Endothelial cell of umbilical vein (primary cell): ENCODE results near the gene MYO9B. TPM values are rescaled to one million over a fixed set of nuclear protein-coding genes. Genes with fewer than 3 reads are reported as not detected.

Source experiments
- BruUV-seq: library from RNA; stranded (reverse); fragments of 400-500 nt; replicated peaks from 2 replicates; lab custom pipeline; 2021; lab: Mats Ljungman, UMichigan
- CTCF ChIA-PET: fragments of 300-600, 350-600 bp; sonication (Branson Sonifier 250); formaldehyde crosslinking; loops from one replicate; lab custom pipeline; 2021; ENCODE audit warnings: antibody characterized with exemption, inconsistent platforms; lab: Charles Lee
- POLR2A ChIA-PET: fragments of 300-600, 350-600 bp; sonication (Branson Sonifier 250); formaldehyde crosslinking; loops from one replicate; lab custom pipeline; 2021; ENCODE audit warnings: antibody characterized with exemption, inconsistent platforms; lab: Charles Lee
- DNase-seq: peaks from one replicate; pipeline ENCODE4 v3.0.0-alpha.2; 2011; ENCODE audit warnings: low read depth, low spot score
- FAIRE-seq: peaks from 2 replicates; lab custom pipeline; 2011; peaks lifted over from hg19 to GRCh38; lab: Jason Lieb, UNC
- H2AFZ ChIP-seq: 2 replicates; pipeline ENCODE4 v1.6.0; 2012; ENCODE audit warnings: low read depth, low read length, control low read depth, inconsistent platforms
- H3K27ac ChIP-seq: 2 replicates; pipeline ENCODE4 v1.5.1; 2011; ENCODE audit warnings: low read depth, mild to moderate bottlenecking, control low read depth, low read length, moderate library complexity; ENCODE audit not compliant: insufficient read depth
- H3K27me3 ChIP-seq, 2 experiments: 2 replicates each; pipeline versions ENCODE4 v1.6.0 to v1.6.1; 2011; ENCODE audit warnings: low read length in 2 of 2, mixed read lengths in 1 of 2; ENCODE audit not compliant: control insufficient read depth in 2 of 2, insufficient read depth in 2 of 2
- H3K36me3 ChIP-seq, 2 experiments: 2 replicates in 1 of 2; 3 replicates in 1 of 2; pipeline ENCODE4 v1.5.1; 2011; ENCODE audit warnings: low read length in 2 of 2, mild to moderate bottlenecking in 1 of 2, moderate library complexity in 1 of 2; ENCODE audit not compliant: control insufficient read depth in 2 of 2, insufficient read depth in 2 of 2; ENCODE audit errors: extremely low read depth in 1 of 2
- H3K4me1 ChIP-seq: 3 replicates; pipeline ENCODE4 v1.5.1; 2011; ENCODE audit warnings: mild to moderate bottlenecking, low read length; ENCODE audit not compliant: control insufficient read depth, insufficient read depth; ENCODE audit errors: extremely low read depth
- H3K4me2 ChIP-seq: 2 replicates; pipeline ENCODE4 v1.6.1; 2011; ENCODE audit warnings: low read length, control low read depth, mixed read lengths; ENCODE audit not compliant: insufficient read depth
- H3K4me3 ChIP-seq, 3 experiments: fragments of 200-600 bp in 1 of 3; sonication (generic), shearing (Covaris generic) in 1 of 3; replicated peaks in 1 of 3; 2 replicates each; pipeline ENCODE4 v1.5.1; 2011 to 2016; ENCODE audit warnings: control low read depth in 3 of 3, low read length in 3 of 3, mild to moderate bottlenecking in 2 of 3, inconsistent platforms in 1 of 3, low read depth in 1 of 3, moderate library complexity in 1 of 3; ENCODE audit not compliant: insufficient read depth in 1 of 3
- H3K79me2 ChIP-seq: 2 replicates; pipeline ENCODE4 v1.6.0; 2012; ENCODE audit warnings: low read length, inconsistent platforms; ENCODE audit not compliant: control insufficient read depth, insufficient read depth
- H3K9ac ChIP-seq: replicated peaks from 2 replicates; pipeline ENCODE3; 2011; ENCODE audit warnings: low read length, control low read depth; ENCODE audit not compliant: insufficient read depth; ENCODE audit errors: extremely low read depth
- H3K9me1 ChIP-seq: replicated peaks from 3 replicates; pipeline ENCODE4 v1.6.0; 2011; ENCODE audit warnings: mild to moderate bottlenecking, low read length; ENCODE audit not compliant: control insufficient read depth, insufficient read depth; ENCODE audit errors: extremely low read depth
- H3K9me3 ChIP-seq: replicated peaks from 2 replicates; pipeline ENCODE4 v1.5.1; 2012; ENCODE audit warnings: low read length, inconsistent platforms; ENCODE audit not compliant: control insufficient read depth, insufficient read depth
- H4K20me1 ChIP-seq: replicated peaks from 2 replicates; pipeline ENCODE3; 2011; ENCODE audit warnings: mild to moderate bottlenecking, low read length; ENCODE audit not compliant: control insufficient read depth, insufficient read depth; ENCODE audit errors: extremely low read depth
- EZH2 ChIP-seq: IDR thresholded peaks from 2 replicates; pipeline ENCODE4 v1.6.1; 2012; ENCODE audit warnings: borderline replicate concordance, low read depth, mild to moderate bottlenecking, moderate library complexity, low read length, inconsistent platforms; ENCODE audit not compliant: severe bottlenecking
- FOS ChIP-seq: IDR thresholded peaks from 2 replicates; pipeline ENCODE4 v1.6.1; 2011; ENCODE audit warnings: mild to moderate bottlenecking, low read length, moderate library complexity, borderline replicate concordance; ENCODE audit not compliant: insufficient read depth
- GATA2 ChIP-seq: IDR thresholded peaks from 2 replicates; pipeline ENCODE4 v1.7.0; 2011; ENCODE audit warnings: low read depth, mild to moderate bottlenecking, moderate library complexity, mixed read lengths, low read length; ENCODE audit not compliant: insufficient read length, insufficient read depth
- JUN ChIP-seq: IDR thresholded peaks from 2 replicates; pipeline ENCODE4 v1.6.1; 2011; ENCODE audit warnings: borderline replicate concordance, low read depth; ENCODE audit not compliant: insufficient read length, insufficient read depth
- MAX ChIP-seq: IDR thresholded peaks from 2 replicates; pipeline ENCODE4 v1.6.1; 2011; ENCODE audit not compliant: insufficient read depth, insufficient read length
- POLR2A ChIP-seq: IDR thresholded peaks from 2 replicates; pipeline ENCODE4 v1.6.1; 2012; ENCODE audit warnings: low read depth, mild to moderate bottlenecking, control low read depth, low read length
- POLR2AphosphoS5 ChIP-seq: IDR thresholded peaks from 2 replicates; pipeline ENCODE4 v1.6.1; 2012; ENCODE audit warnings: low read depth, mild to moderate bottlenecking, control low read depth, low read length, moderate library complexity; ENCODE audit not compliant: insufficient read depth
- dilution Hi-C: fragments of 300-500 bp; cut with MboI; formaldehyde crosslinking; loops from one replicate; pipeline ENCODE4 v1.15.0; 2019; ENCODE audit warnings: low sequenced_read_pairs; ENCODE audit not compliant: extremely low pct_ligation_motif_present
- intact Hi-C: fragments of 100-400 bp; cut with micrococcal nuclease; formaldehyde crosslinking; loops from one replicate; pipeline ENCODE4 v1.10.0; 2022
- polyA plus RNA-seq, 4 experiments: library from polyadenylated mRNA; depleted of rRNA in 3 of 4; stranded (reverse) in 3 of 4; unstranded in 1 of 4; fragments of >200 nt; gene quantifications; 2 replicates each; pipeline versions ENCODE4 v1.2.1 to v1.2.3, GENCODE V29; 2011 to 2012; ENCODE audit warnings: missing spikeins in 1 of 4
- total RNA-seq: library from RNA; stranded (reverse); gene quantifications from 2 replicates; pipeline ENCODE4 v1.2.3, GENCODE V29; 2021
- TF ChIP-seq, protein P1 (sequence below), 2 donors: IDR thresholded peaks; 1 replicate in 1 of 2; 2 replicates in 1 of 2; pipeline ENCODE4 v1.5.1; 2011; ENCODE audit warnings: low read length in 2 of 2, mild to moderate bottlenecking in 2 of 2, moderate library complexity in 2 of 2, control low read depth in 1 of 2, inconsistent platforms in 1 of 2, low read depth in 1 of 2; ENCODE audit not compliant: insufficient read depth in 1 of 2; ENCODE audit errors: extremely low read depth in 1 of 2

The MYO9B gene
- total and polyA plus RNA-seq, 2 donors (not counting 3 experiments of a cell fraction or from before 2014, with no cell fraction given), result 64.4 to 119 TPM

DNA sequence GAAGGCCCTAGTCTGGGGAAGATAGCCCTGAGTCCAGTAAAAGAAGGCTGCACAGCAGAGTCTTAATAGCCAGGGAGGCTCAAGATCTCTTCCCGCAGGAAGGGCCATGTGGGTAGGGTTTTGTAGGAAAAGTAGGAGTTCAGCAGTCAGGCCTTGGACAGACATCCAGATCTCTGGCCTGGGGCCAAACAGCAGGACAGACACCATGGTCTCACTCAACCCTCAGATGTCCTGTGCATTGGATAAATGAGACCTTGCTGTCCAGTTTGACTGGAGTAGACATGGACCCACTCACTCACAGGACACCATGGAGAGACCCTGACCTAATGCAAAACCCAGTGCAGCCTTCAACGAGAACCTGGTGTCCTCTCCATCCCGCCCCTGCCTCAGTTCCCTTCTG lies 154.3 kb downstream of the MYO9B start:
- Histone ChIP-seq H4K20me1 (no peaks in the 10 kb centered on the region), H3K9me1 (no peaks in the 10 kb centered on the region), H3K4me3 (no peak overlapping the region), H2AFZ (no peak overlapping the region), H3K9me3 (no peaks in the 10 kb centered on the region), H3K4me1 (peaks cover 6% of the 10 kb centered on the region), H3K27ac (no peak overlapping the region), H3K36me3 (peaks cover 0 to 11% of the 10 kb centered on the region in 2 experiments), H3K9ac (no peak overlapping the region), H3K79me2 (peaks cover 12% of the 10 kb centered on the region), H3K4me2 (no peak overlapping the region), H3K27me3 (no peaks in the 10 kb centered on the region)
- CTCF ChIA-PET, result no interaction called here
- TF ChIP-seq JUN, result no peak
- TF ChIP-seq GATA2, result no peak
- peak; percentile 41 for TF ChIP-seq POLR2A
- no peak for TF ChIP-seq MAX
- TF ChIP-seq, protein P1, sequence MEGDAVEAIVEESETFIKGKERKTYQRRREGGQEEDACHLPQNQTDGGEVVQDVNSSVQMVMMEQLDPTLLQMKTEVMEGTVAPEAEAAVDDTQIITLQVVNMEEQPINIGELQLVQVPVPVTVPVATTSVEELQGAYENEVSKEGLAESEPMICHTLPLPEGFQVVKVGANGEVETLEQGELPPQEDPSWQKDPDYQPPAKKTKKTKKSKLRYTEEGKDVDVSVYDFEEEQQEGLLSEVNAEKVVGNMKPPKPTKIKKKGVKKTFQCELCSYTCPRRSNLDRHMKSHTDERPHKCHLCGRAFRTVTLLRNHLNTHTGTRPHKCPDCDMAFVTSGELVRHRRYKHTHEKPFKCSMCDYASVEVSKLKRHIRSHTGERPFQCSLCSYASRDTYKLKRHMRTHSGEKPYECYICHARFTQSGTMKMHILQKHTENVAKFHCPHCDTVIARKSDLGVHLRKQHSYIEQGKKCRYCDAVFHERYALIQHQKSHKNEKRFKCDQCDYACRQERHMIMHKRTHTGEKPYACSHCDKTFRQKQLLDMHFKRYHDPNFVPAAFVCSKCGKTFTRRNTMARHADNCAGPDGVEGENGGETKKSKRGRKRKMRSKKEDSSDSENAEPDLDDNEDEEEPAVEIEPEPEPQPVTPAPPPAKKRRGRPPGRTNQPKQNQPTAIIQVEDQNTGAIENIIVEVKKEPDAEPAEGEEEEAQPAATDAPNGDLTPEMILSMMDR (IDR thresholded peaks at IDR 0.05; ENCODE audit: extremely low read depth in 1 of 2, insufficient read depth in 1 of 2, low read depth in 1 of 2, low read length in 2 of 2), result no peak
- no peak for TF ChIP-seq FOS
- no peak for TF ChIP-seq EZH2
- no peak for TF ChIP-seq POLR2AphosphoS5
- dilution Hi-C loops, result no loop called here
- no TSS peak for BruUV-seq
- FAIRE-seq, result no peak
- intact Hi-C loops, result no loop called here
- POLR2A ChIA-PET, result no interaction called here
- DNase-seq, result no peak
